H1 (cell line): ENCODE measurements around the gene RABIF. TPM values are rescaled to one million over a fixed set of nuclear protein-coding genes. Genes with fewer than 3 reads are reported as not detected.

Experiments
- CTCF ChIA-PET: fragments of 300-600 bp; sonication (Branson Sonifier 250); formaldehyde crosslinking; loops from one replicate; lab custom pipeline; 2021; ENCODE audit not compliant: partially characterized antibody; lab: Charles Lee
- POLR2A ChIA-PET: fragments of 300-600 bp; sonication (Branson Sonifier 250); formaldehyde crosslinking; loops from one replicate; lab custom pipeline; 2021; ENCODE audit warnings: inconsistent platforms; ENCODE audit not compliant: partially characterized antibody; lab: Charles Lee
- DNase-seq, 2 experiments: peaks; one replicate each; pipeline versions ENCODE4 v3.0.0 to v3.0.0-alpha.2; 2010 to 2022; ENCODE audit warnings: low spot score in 2 of 2, low read depth in 1 of 2, mixed read lengths in 1 of 2
- FAIRE-seq: peaks from 2 replicates; lab custom pipeline; 2011; peaks lifted over from hg19 to GRCh38; lab: Jason Lieb, UNC
- H2AFZ ChIP-seq: 2 replicates; pipeline ENCODE4 v1.8.1; 2012; ENCODE audit warnings: low read length, inconsistent platforms
- H2AK5ac ChIP-seq: 2 replicates; pipeline ENCODE4 v1.6.1; 2013; ENCODE audit warnings: low read depth, low read length
- H2BK120ac ChIP-seq: replicated peaks from 2 replicates; pipeline ENCODE3; 2013; ENCODE audit warnings: low read depth, low read length, inconsistent platforms
- H2BK12ac ChIP-seq: 2 replicates; pipeline ENCODE4 v1.6.1; 2013; ENCODE audit warnings: low read depth, low read length
- H2BK15ac ChIP-seq: 2 replicates; pipeline ENCODE4 v1.6.1; 2013; ENCODE audit warnings: low read length
- H2BK20ac ChIP-seq: 2 replicates; pipeline ENCODE4 v1.6.1; 2013; ENCODE audit warnings: low read length
- H2BK5ac ChIP-seq: 2 replicates; pipeline ENCODE4 v1.6.1; 2013; ENCODE audit warnings: low read depth, low read length
- H3K14ac ChIP-seq: 2 replicates; pipeline ENCODE4 v1.6.1; 2013; ENCODE audit warnings: inconsistent platforms; ENCODE audit not compliant: insufficient read length
- H3K18ac ChIP-seq: 2 replicates; pipeline ENCODE4 v1.6.1; 2013; ENCODE audit warnings: low read length; ENCODE audit errors: extremely low read depth
- H3K23ac ChIP-seq: 2 replicates; pipeline ENCODE4 v1.6.1; 2013; ENCODE audit warnings: inconsistent platforms; ENCODE audit not compliant: insufficient read length
- H3K23me2 ChIP-seq: 2 replicates; pipeline ENCODE4 v1.6.1; 2013; ENCODE audit warnings: low read depth, low read length
- H3K27ac ChIP-seq: 2 replicates; pipeline ENCODE4 v1.6.1; 2011; ENCODE audit warnings: low read depth, low read length, inconsistent platforms
- H3K27me3 ChIP-seq, 4 experiments: replicated peaks in 1 of 4; 1 replicate in 1 of 4; 2 replicates in 3 of 4; pipeline versions ENCODE4 v1.6.1 to v1.8.1; 2011 to 2013; ENCODE audit warnings: low read length in 3 of 4, mild to moderate bottlenecking in 3 of 4, inconsistent platforms in 2 of 4, mixed read lengths in 2 of 4, moderate library complexity in 1 of 4; ENCODE audit not compliant: control insufficient read depth in 3 of 4, insufficient read depth in 3 of 4; ENCODE audit errors: extremely low read depth in 1 of 4
- H3K36me3 ChIP-seq, 4 experiments: 2 replicates each; pipeline versions ENCODE4 v1.6.1 to v1.8.1; 2011 to 2013; ENCODE audit warnings: mild to moderate bottlenecking in 4 of 4, low read length in 3 of 4, moderate library complexity in 2 of 4, control low read depth in 1 of 4, inconsistent platforms in 1 of 4; ENCODE audit not compliant: insufficient read depth in 4 of 4, control insufficient read depth in 2 of 4
- H3K4ac ChIP-seq: replicated peaks from 2 replicates; pipeline ENCODE3; 2013; ENCODE audit warnings: low read length, low read depth, mixed read lengths, inconsistent platforms; ENCODE audit not compliant: insufficient read length
- H3K4me1 ChIP-seq, 4 experiments: replicated peaks in 1 of 4; 1 replicate in 1 of 4; 2 replicates in 3 of 4; pipeline versions ENCODE4 v1.6.1 to v1.8.1; 2011 to 2013; ENCODE audit warnings: low read length in 3 of 4, inconsistent platforms in 2 of 4, mixed read lengths in 1 of 4; ENCODE audit not compliant: insufficient read depth in 4 of 4, control insufficient read depth in 3 of 4
- H3K4me2 ChIP-seq, 2 experiments: 2 replicates each; pipeline versions ENCODE4 v1.6.1 to v1.8.1; 2011 to 2013; ENCODE audit warnings: low read depth in 2 of 2, low read length in 2 of 2, control low read depth in 1 of 2, inconsistent platforms in 1 of 2, mild to moderate bottlenecking in 1 of 2; ENCODE audit not compliant: insufficient read depth in 1 of 2
- H3K4me3 ChIP-seq, 4 experiments: fragments of 200-600, 300-600 bp in 1 of 4; sonication (generic), shearing (Covaris generic), sonication (Bioruptor Twin) in 1 of 4; 2 replicates each; pipeline versions ENCODE4 v1.5.1 to v1.8.1; 2011 to 2016; ENCODE audit warnings: low read length in 4 of 4, low read depth in 3 of 4, control low read depth in 2 of 4, inconsistent platforms in 2 of 4, mild to moderate bottlenecking in 2 of 4, mixed read lengths in 1 of 4, moderate library complexity in 1 of 4; ENCODE audit not compliant: insufficient read depth in 2 of 4; ENCODE audit errors: extremely low read depth in 1 of 4
- H3K56ac ChIP-seq: replicated peaks from 2 replicates; pipeline ENCODE3; 2013; ENCODE audit warnings: low read depth, mild to moderate bottlenecking, mixed read lengths, low read length, inconsistent platforms; ENCODE audit not compliant: insufficient read length
- H3K79me1 ChIP-seq: 2 replicates; pipeline ENCODE4 v1.6.1; 2013; ENCODE audit warnings: low read depth, low read length, control low read depth
- H3K79me2 ChIP-seq, 2 experiments: 2 replicates each; pipeline versions ENCODE4 v1.6.1 to v1.8.1; 2012 to 2013; ENCODE audit warnings: low read length in 2 of 2, mild to moderate bottlenecking in 2 of 2, inconsistent platforms in 1 of 2; ENCODE audit not compliant: insufficient read depth in 2 of 2, control insufficient read depth in 1 of 2
- H3K9ac ChIP-seq, 4 experiments: replicated peaks in 1 of 4; 1 replicate in 1 of 4; 2 replicates in 3 of 4; pipeline versions ENCODE4 v1.6.1 to v1.8.1; 2011 to 2013; ENCODE audit warnings: low read depth in 3 of 4, low read length in 3 of 4, control low read depth in 2 of 4, mild to moderate bottlenecking in 2 of 4, moderate library complexity in 2 of 4, inconsistent platforms in 1 of 4; ENCODE audit errors: extremely low read depth in 1 of 4
- H3K9me3 ChIP-seq, 2 experiments: 2 replicates each; pipeline versions ENCODE4 v1.6.1 to v1.8.1; 2012 to 2013; ENCODE audit warnings: mild to moderate bottlenecking in 2 of 2, moderate library complexity in 2 of 2, control low read depth in 1 of 2, inconsistent platforms in 1 of 2, low read depth in 1 of 2, low read length in 1 of 2, mixed read lengths in 1 of 2; ENCODE audit not compliant: insufficient read depth in 2 of 2
- H4K20me1 ChIP-seq, 2 experiments: replicated peaks in 1 of 2; 2 replicates each; pipeline versions ENCODE3 to v1.8.1; 2011 to 2013; ENCODE audit warnings: inconsistent platforms in 2 of 2, low read length in 2 of 2, mild to moderate bottlenecking in 1 of 2; ENCODE audit not compliant: insufficient read depth in 2 of 2, control insufficient read depth in 1 of 2
- H4K5ac ChIP-seq: 2 replicates; pipeline ENCODE4 v1.6.1; 2013; ENCODE audit warnings: low read length, low read depth, mixed read lengths, inconsistent platforms; ENCODE audit not compliant: insufficient read length
- H4K8ac ChIP-seq: 2 replicates; pipeline ENCODE4 v1.8.0; 2013; ENCODE audit warnings: mild to moderate bottlenecking, moderate library complexity, low read length, inconsistent platforms; ENCODE audit not compliant: insufficient read depth; ENCODE audit errors: extremely low read depth
- H4K91ac ChIP-seq: replicated peaks from 2 replicates; pipeline ENCODE3; 2013; ENCODE audit warnings: low read length, mixed read lengths, inconsistent platforms; ENCODE audit not compliant: insufficient read length
- CBX8 ChIP-seq: fragments of 300-800, 300-1000 bp; sonication (generic); IDR thresholded peaks from 2 replicates; pipeline ENCODE4 v1.7.1; 2016; ENCODE audit warnings: low read depth, low read length, borderline replicate concordance
- GABPA ChIP-seq: IDR thresholded peaks from 2 replicates; pipeline ENCODE4 v1.6.1; 2011; ENCODE audit warnings: mild to moderate bottlenecking, low read length, moderate library complexity, borderline replicate concordance; ENCODE audit not compliant: insufficient read depth
- HDAC2 ChIP-seq, 2 experiments: fragments of 300-600 bp in 1 of 2; sonication (generic) in 1 of 2; IDR thresholded peaks; 2 replicates each; pipeline ENCODE4 v1.6.1; 2011 to 2012; ENCODE audit warnings: low read depth in 2 of 2, low read length in 2 of 2, mild to moderate bottlenecking in 2 of 2, moderate library complexity in 2 of 2, borderline replicate concordance in 1 of 2, inconsistent platforms in 1 of 2
- KDM5A ChIP-seq: fragments of 200-600 bp; IDR thresholded peaks from 2 replicates; pipeline ENCODE4 v1.7.1; 2012; ENCODE audit warnings: mild to moderate bottlenecking, low read length, inconsistent platforms, mixed read lengths
- MAFK ChIP-seq: IDR thresholded peaks from 2 replicates; pipeline ENCODE4 v1.6.1; 2012; ENCODE audit warnings: low read depth, mild to moderate bottlenecking, improper control_type of control experiment, low read length
- RBBP5 ChIP-seq: IDR thresholded peaks from 2 replicates; pipeline ENCODE4 v1.7.1; 2012; ENCODE audit warnings: low read depth, mild to moderate bottlenecking, inconsistent platforms, low read length, moderate library complexity, borderline replicate concordance
- TEAD4 ChIP-seq: IDR thresholded peaks from 2 replicates; pipeline ENCODE4 v1.6.1; 2012; ENCODE audit warnings: low read depth, low read length, inconsistent platforms, mixed read lengths
- YY1 ChIP-seq: IDR thresholded peaks from 2 replicates; pipeline ENCODE4 v1.6.1; 2011; ENCODE audit warnings: low read depth, mild to moderate bottlenecking, low read length
- WGBS, 2 experiments: shearing (Covaris generic) in 1 of 2; methylation state at CpG; one replicate each; pipeline versions ENCODE4 v1.1.6 to v1.1.7; 2013 to 2015; ENCODE audit warnings: low lambda C conversion rate in 2 of 2, mixed read lengths in 2 of 2, inconsistent platforms in 1 of 2, low coverage in 1 of 2, missing lambda C conversion rate in 1 of 2; ENCODE audit not compliant: insufficient replicate concordance in 2 of 2, insufficient coverage in 1 of 2, insufficient read length in 1 of 2; ENCODE audit errors: extremely low coverage in 1 of 2, missing lambda C conversion rate in 1 of 2; 5-methylcytosine and 5-hydroxymethylcytosine counted together
- polyA plus RNA-seq, 7 experiments: library from polyadenylated mRNA; depleted of rRNA in 3 of 7; stranded (reverse) in 5 of 7; unstranded in 2 of 7; fragments of >200 nt in 5 of 7; fragments of 200-250 nt in 2 of 7; gene quantifications; 1 replicate in 5 of 7; 2 replicates in 1 of 7; 4 replicates in 1 of 7; pipeline versions ENCODE4 v1.2.1 to v1.2.3, GENCODE V29; 2011 to 2013; ENCODE audit warnings: missing spikeins in 2 of 7, mixed read lengths in 2 of 7
- total RNA-seq: library from RNA; stranded (reverse); fragmentation: NEBNext Ultra II Directional; extraction: Animal tissue kit (Norgen Biotek cat#: 25700); gene quantifications from 2 replicates; pipeline ENCODE4 v1.2.1, GENCODE V29; 2021
- TF ChIP-seq, protein P1 (sequence below), 3 experiments: IDR thresholded peaks; 1 replicate in 2 of 3; 2 replicates in 1 of 3; pipeline versions ENCODE4 v1.5.1 to v1.6.1; 2011; ENCODE audit warnings: low read length in 3 of 3, mild to moderate bottlenecking in 3 of 3, inconsistent platforms in 2 of 3, low read depth in 1 of 3, moderate library complexity in 1 of 3; ENCODE audit not compliant: insufficient read depth in 1 of 3; ENCODE audit errors: control extremely low read depth in 1 of 3
- TF ChIP-seq, protein P2 (sequence below): IDR thresholded peaks from 2 replicates; pipeline ENCODE4 v1.6.1; 2012; ENCODE audit warnings: inconsistent platforms

Gene RABIF
- total and polyA plus RNA-seq, 2 of the 8 experiments (the other 6 are each of a cell fraction or from before 2014, with no cell fraction given), result 5.6 to 6.9 TPM

DNA sequence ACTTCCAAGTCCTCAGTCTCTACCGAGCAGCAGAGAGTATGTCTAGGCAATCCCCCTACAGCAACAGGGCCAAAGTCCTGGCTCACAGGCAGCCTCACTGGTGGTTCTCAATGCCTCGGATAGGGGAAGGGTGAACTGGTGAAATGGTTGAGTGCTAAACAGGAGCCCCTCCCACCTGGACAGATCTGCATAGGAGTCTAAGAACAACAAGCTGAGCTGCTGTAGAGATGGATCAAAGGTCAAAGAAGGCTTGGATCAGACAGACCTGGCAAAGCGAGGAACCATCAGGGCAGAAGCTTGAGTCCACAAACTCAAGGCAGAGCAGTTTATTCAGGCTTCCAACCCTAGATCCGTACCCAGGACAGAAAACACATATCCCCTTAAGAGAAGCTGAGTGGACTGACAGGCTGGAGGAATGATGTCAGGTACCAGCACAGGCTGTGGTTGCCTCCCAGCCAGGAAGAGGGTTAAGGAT is 31.8 kb downstream of the RABIF start:
- Histone ChIP-seq H3K27me3 (no peaks in the 10 kb centered on the region), H2BK12ac (no peak overlapping the region), H3K23ac (no peak overlapping the region), H3K79me1 (peaks cover 19% of the 10 kb centered on the region), H3K79me2 (peaks cover 3 to 25% of the 10 kb centered on the region in 2 experiments; a peak in 3 of 4 replicates), H4K8ac (no peak overlapping the region), H2AK5ac (no peak overlapping the region), H3K18ac (no peak overlapping the region), H3K23me2 (0 out of 2 replicates have a peak, but pooled peaks cover 2% of the 10 kb centered on the region), H4K91ac (no peak overlapping the region), H2BK15ac (no peak overlapping the region), H3K14ac (no peak overlapping the region), H3K27ac (no peak overlapping the region), H3K4ac (no peak overlapping the region), H3K9ac (no peak overlapping the region), H3K56ac (no peak overlapping the region), H2BK20ac (no peak overlapping the region), H4K5ac (no peak overlapping the region), H2AFZ (no peak overlapping the region), H3K4me2 (no peak overlapping the region), H4K20me1 (peaks cover 1 to 11% of the 10 kb centered on the region in 2 experiments), H3K4me1 (peaks cover 0 to 4% (median 2%) of the 10 kb centered on the region in 4 experiments; a peak in 3 of 7 replicates), H3K4me3 (no peak overlapping the region), H2BK5ac (no peak overlapping the region), H3K36me3 (peaks cover 18 to 41% (median 34%) of the 10 kb centered on the region in 4 experiments), H2BK120ac (no peak overlapping the region), H3K9me3 (no peaks in the 10 kb centered on the region)
- WGBS, 2 experiments, result 67% methylated on average over 4 of the region's 4 CpGs; no CpG with 5 or more reads in 1 of the 2 experiments
- CTCF ChIA-PET, result interaction anchor here (0.7 to 2.3 kb wide), 4 partner anchors 12 to 173 kb away, joined by 3 to 5 read pairs (median 4); no protein-coding TSS in a partner anchor
- no peak for FAIRE-seq
- POLR2A ChIA-PET, result interaction anchor here (0.7 to 9.2 kb wide), 4 partner anchors 46 to 270 kb away, joined by 3 to 81 read pairs (median 4); partner anchors contain the start of genes ADORA1, KDM5B and PCAT6
- no peak for DNase-seq
- TF ChIP-seq RBBP5, result no peak
- TF ChIP-seq, protein P1, sequence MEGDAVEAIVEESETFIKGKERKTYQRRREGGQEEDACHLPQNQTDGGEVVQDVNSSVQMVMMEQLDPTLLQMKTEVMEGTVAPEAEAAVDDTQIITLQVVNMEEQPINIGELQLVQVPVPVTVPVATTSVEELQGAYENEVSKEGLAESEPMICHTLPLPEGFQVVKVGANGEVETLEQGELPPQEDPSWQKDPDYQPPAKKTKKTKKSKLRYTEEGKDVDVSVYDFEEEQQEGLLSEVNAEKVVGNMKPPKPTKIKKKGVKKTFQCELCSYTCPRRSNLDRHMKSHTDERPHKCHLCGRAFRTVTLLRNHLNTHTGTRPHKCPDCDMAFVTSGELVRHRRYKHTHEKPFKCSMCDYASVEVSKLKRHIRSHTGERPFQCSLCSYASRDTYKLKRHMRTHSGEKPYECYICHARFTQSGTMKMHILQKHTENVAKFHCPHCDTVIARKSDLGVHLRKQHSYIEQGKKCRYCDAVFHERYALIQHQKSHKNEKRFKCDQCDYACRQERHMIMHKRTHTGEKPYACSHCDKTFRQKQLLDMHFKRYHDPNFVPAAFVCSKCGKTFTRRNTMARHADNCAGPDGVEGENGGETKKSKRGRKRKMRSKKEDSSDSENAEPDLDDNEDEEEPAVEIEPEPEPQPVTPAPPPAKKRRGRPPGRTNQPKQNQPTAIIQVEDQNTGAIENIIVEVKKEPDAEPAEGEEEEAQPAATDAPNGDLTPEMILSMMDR (IDR thresholded peaks at IDR 0.05; ENCODE audit: control extremely low read depth in 1 of 3, insufficient read depth in 1 of 3, low read depth in 1 of 3, low read length in 3 of 3), result no peak
- TF ChIP-seq KDM5A, result no peak
- no peak for TF ChIP-seq TEAD4
- TF ChIP-seq HDAC2 (IDR thresholded peaks at IDR 0.05; ENCODE audit: borderline replicate concordance in 1 of 2, low read depth in 2 of 2, low read length in 2 of 2), result no peak
- TF ChIP-seq GABPA, result no peak
- TF ChIP-seq YY1, result no peak
- no peak for TF ChIP-seq MAFK
- TF ChIP-seq CBX8, result no peak
- TF ChIP-seq, protein P2, sequence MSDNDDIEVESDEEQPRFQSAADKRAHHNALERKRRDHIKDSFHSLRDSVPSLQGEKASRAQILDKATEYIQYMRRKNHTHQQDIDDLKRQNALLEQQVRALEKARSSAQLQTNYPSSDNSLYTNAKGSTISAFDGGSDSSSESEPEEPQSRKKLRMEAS, result no peak
